Esophagus (tissue), 2 donors: ENCODE measurements around the gene BFAR. TPM values are rescaled to one million over a fixed set of nuclear protein-coding genes. Genes with fewer than 3 reads are reported as not detected.
"Not testable (repeated sequence)": the region's sequence is repeated elsewhere in the genome, so short reads cannot be mapped to it uniquely, and the experiment has no call there.

Experiments used
- H3K27ac ChIP-seq, 2 donors: one replicate each; pipeline ENCODE4 v1.5.1; 2013; ENCODE audit warnings: low read depth in 2 of 2, mild to moderate bottlenecking in 2 of 2, inconsistent platforms in 1 of 2, low read length in 1 of 2, moderate library complexity in 1 of 2
- H3K27me3 ChIP-seq, 2 donors: one replicate each; pipeline ENCODE4 v1.6.1; 2013; ENCODE audit warnings: low read length in 2 of 2, control low read depth in 1 of 2, mild to moderate bottlenecking in 1 of 2; ENCODE audit not compliant: insufficient read depth in 2 of 2, control insufficient read depth in 1 of 2
- H3K36me3 ChIP-seq, 2 donors: one replicate each; pipeline ENCODE4 v1.6.1; 2013; ENCODE audit warnings: low read length in 1 of 2; ENCODE audit not compliant: control insufficient read depth in 2 of 2, insufficient read depth in 2 of 2
- H3K4me1 ChIP-seq, 2 donors: one replicate each; pipeline ENCODE4 v1.6.1; 2013; ENCODE audit warnings: low read length in 1 of 2; ENCODE audit not compliant: control insufficient read depth in 2 of 2, insufficient read depth in 2 of 2
- H3K4me3 ChIP-seq, 2 donors: one replicate each; pipeline ENCODE4 v1.5.1; 2013; ENCODE audit warnings: low read length in 2 of 2, mild to moderate bottlenecking in 2 of 2, low read depth in 1 of 2, moderate library complexity in 1 of 2
- H3K9me3 ChIP-seq, 2 donors: one replicate each; pipeline ENCODE4 v1.6.1; 2013; ENCODE audit warnings: mild to moderate bottlenecking in 2 of 2, low read depth in 1 of 2, low read length in 1 of 2, moderate library complexity in 1 of 2; ENCODE audit not compliant: control insufficient read depth in 2 of 2, insufficient read depth in 1 of 2
- WGBS, 2 donors: extraction: QIAGEN DNeasy Blood & Tissue Kit; methylation state at CpG; one replicate each; pipeline ENCODE4 v1.1.7; 2013; 5-methylcytosine and 5-hydroxymethylcytosine counted together
- polyA plus RNA-seq, 2 donors: library from polyadenylated mRNA; stranded (reverse); fragments of 200-250 nt; gene quantifications; one replicate each; pipeline ENCODE4 v1.2.3, GENCODE V29; 2013
- donor health status: healthy with polysubstance abuse.
- donor health status: Bipolar disorder and iron deficiency.

The BFAR gene
- polyA plus RNA-seq, 2 donors: 14.9 to 18.7 TPM

DNA sequence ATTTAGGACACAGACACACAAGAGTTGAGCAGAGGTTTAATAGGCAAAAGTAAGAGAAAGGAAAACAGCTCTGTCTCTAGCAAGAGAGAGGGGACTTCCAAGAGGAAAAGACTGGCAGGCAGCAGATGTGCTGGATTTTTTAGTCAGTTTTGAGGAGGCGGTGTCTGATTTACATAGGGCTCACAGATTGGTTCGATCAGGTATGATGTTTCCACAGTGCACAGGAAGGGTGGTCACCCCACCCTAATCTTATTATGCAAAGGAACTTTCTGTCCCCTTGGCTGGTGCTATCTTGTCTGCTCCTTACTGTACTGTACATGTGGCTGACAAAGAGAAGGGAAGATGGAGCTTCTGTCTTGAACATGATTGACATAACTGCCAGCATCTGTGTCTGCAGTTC, 25.3 kb downstream of the BFAR start:
- Histone ChIP-seq H3K27me3 (no peaks in the 10 kb centered on the region), H3K9me3 (peaks cover 0 to 1% of the 10 kb centered on the region in 2 donors), H3K27ac (no peak overlapping the region), H3K4me3 (no peak overlapping the region), H3K4me1 (no peaks in the 10 kb centered on the region), H3K36me3 (peaks cover 12 to 17% of the 10 kb centered on the region in 2 donors)
- WGBS, 2 donors: 77 to 85% methylated on average over 2 of the region's 2 CpGs

DNA sequence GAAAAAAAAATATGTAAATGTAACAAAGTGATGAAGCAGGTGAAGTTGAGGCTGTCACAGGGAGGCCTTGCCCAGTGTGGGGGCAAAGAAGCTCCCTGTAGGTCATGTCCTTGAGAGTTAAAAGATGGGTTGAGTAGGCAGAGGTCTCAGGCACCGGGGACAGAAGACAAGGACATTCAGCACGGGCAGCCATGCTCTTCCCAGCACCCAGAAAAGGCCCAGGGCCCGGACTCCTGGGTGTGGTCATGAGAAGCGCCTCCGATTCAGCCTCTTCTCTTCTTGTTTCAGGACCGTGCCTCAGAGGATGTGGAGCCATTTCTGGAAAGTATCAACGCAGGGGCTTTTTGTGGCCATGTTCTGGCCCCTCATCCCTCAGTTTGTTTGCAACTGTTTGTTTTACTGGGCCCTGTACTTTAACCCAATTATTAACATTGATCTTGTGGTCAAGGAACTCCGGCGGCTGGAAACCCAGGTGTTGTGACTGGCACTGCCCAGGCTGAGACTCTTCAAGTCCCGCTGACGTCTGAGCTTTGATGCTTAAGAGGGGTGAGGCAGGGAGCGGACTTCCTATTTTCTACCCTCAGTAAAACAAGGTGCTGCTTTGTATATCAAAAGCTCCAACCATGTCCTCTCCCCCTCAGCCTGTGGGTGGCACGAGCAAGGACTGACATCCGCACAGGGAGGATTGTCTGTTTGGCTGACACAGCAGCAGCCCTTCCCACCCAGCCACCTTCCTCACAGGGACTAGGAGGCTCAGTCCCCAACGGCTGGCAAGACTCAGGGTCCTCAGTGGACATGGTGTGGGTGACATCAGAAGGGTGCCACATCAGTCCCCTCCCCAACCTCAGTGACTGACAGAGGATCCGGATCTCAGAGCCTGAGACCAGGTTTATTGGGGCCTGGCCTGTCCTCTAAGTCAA, 34.9 kb downstream of the BFAR start:
- Histone ChIP-seq H3K27me3 (no peaks in the 10 kb centered on the region), H3K4me1 (no peaks in the 10 kb centered on the region), H3K9me3 (no peaks in the 10 kb centered on the region), H3K27ac (no peak overlapping the region), H3K36me3 (peaks cover 10 to 16% of the 10 kb centered on the region in 2 donors), H3K4me3 (no peak overlapping the region)
- 80 to 89% methylated on average over 16 of the region's 16 CpGs for WGBS, 2 donors

DNA sequence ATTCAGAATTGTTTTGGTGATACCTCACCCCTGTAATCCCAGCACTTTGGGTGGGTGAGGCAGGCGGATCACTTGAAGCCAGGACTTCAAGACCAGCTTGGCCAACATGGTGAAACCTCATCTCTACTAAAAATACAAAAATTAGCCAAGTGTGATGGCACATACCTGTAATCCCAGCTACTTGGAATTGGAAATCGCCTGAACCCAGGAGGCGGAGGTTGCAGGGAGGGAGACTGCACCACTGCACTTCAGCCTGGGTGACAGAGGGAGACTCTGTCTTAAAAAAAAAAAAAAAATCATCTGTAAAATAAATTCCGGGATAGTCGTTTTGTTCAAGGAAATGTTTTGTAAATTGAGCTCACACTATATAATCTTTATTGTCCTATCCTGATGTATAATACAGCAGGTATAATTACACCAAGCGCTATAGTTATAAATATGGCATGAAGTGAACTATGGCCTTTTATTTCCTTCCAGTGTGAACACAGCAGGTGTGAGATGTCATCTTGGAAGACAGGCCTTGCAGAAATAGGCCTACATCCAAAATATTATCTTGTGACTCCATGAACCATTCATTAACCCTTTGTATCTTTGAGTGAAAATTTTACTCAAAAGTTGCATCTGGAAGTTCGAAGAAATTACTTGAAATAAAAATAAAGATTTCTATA, 35.9 kb downstream of the BFAR start:
- Histone ChIP-seq H3K36me3 (peaks cover 10 to 14% of the 10 kb centered on the region in 2 donors), H3K4me1 (no peaks in the 10 kb centered on the region), H3K9me3 (no peaks in the 10 kb centered on the region), H3K4me3 (no peak overlapping the region), H3K27me3 (no peaks in the 10 kb centered on the region), H3K27ac (no peak overlapping the region)
- WGBS, 2 donors: 66 to 79% methylated on average over 7 of the region's 7 CpGs

DNA sequence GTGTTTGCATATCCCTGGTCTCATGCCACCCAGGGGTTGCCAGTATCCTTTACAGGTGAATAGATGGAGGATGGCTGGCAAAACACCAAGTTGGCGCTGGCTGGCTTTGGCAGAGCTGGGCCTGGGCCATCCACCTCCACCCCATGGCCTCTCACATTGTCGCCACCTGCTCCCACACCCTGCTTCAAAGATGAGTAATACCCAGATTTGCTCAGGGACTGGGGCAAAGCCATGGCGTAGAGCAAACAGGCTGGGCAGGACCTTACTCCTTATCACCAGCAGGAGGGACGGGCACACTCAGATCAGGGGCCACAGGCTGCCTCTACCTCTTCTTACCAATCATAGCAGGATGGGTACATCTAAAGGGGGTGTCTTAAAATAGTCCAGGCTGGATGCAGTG, 37.0 kb downstream of the BFAR start:
- Histone ChIP-seq H3K9me3 (no peaks in the 10 kb centered on the region), H3K4me1 (no peaks in the 10 kb centered on the region), H3K27me3 (no peaks in the 10 kb centered on the region), H3K36me3 (peaks cover 10 to 14% of the 10 kb centered on the region in 2 donors), H3K4me3 (no peak overlapping the region), H3K27ac (peak overlapping the region in 1 of 2 donors; percentile 6)
- WGBS, 2 donors: 57 to 68% methylated on average over 4 of the region's 4 CpGs

DNA sequence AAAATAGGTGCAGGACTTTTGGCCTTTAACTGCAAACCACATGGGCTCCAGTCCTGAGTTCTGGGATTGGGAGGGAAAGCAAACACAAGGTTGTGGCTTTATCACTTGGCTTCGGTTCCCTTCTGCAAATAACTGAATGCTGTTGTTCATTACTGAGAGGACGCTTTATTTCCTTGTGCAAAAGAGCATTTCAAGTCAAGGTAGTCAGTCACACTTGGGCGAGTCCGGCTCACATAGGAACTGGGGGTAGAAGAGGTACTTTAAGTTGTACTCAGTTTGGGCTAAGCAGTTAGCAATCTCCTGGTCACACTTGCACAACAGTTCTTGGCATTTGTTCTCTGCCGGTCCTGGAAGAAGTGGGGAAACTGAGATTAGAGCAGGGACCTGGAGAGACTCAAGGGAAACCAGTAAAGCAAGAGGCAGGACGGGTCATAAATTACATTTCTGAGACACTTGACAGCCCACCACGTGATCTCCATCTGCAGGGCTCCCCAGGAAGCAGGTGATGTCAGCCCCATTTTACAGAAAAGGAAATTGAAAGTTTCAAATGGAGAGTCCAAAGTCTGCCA, 39.7 kb downstream of the BFAR start:
- Histone ChIP-seq H3K27me3 (no peaks in the 10 kb centered on the region), H3K36me3 (peaks cover 3 to 4% of the 10 kb centered on the region in 2 donors), H3K4me3 (no peak overlapping the region), H3K27ac (no peak overlapping the region), H3K4me1 (no peaks in the 10 kb centered on the region), H3K9me3 (no peaks in the 10 kb centered on the region)
- 37 to 55% methylated on average over 7 of the region's 7 CpGs for WGBS, 2 donors

DNA sequence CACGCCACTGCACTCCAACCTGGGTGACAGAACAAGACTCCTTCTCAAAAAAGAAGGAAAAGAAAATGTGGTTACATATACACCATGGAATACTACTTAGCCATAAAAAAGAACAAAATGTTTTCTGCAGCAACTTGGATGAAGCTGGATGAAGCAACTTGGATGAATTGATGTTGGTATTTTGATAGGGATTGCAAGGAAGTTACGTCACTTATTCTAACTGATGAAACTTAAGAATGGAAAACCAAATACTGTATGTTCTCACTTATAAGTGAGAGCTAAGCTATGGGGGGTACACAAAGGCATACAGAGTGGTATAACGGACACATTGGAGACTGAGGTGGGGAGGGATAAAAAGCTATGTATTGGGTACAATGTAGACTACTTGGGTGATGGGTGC, 43.9 kb downstream of the BFAR start:
- WGBS, 2 donors: 87 to 91% methylated on average over 3 of the region's 3 CpGs
- no peaks in the 10 kb centered on the region for H3K4me1 ChIP-seq
- no peaks in the 10 kb centered on the region for H3K27me3 ChIP-seq
- H3K27ac ChIP-seq: no peak overlapping the region
- H3K9me3 ChIP-seq: peaks cover 0 to 2% of the 10 kb centered on the region in 2 donors
- no peaks in the 10 kb centered on the region for H3K36me3 ChIP-seq
- no peak overlapping the region for H3K4me3 ChIP-seq

DNA sequence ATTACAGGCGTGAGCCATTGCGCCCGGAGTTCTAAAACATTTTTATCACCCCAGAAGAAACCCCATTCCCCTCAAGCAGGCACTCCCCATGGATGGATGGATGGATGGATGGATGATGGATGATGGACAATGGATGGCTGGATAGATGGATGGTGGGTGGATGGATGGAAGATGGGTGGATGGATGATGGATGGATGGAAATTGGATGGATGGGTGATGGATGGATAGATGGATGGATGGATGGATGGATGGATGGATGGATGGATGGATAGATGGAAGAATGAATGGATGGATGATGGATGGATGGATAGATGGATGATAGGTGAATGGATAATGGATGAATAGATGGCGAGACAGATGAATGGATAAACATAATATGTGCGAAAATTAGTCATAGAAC, 44.9 kb downstream of the BFAR start:
- H3K4me1 ChIP-seq: no peaks in the 10 kb centered on the region
- no peak overlapping the region for H3K27ac ChIP-seq
- no peaks in the 10 kb centered on the region for H3K27me3 ChIP-seq
- H3K36me3 ChIP-seq: no peaks in the 10 kb centered on the region
- WGBS, 2 donors: 88 to 94% methylated on average over 5 of the region's 5 CpGs
- H3K9me3 ChIP-seq: peaks cover 0 to 2% of the 10 kb centered on the region in 2 donors
- no peak overlapping the region for H3K4me3 ChIP-seq

DNA sequence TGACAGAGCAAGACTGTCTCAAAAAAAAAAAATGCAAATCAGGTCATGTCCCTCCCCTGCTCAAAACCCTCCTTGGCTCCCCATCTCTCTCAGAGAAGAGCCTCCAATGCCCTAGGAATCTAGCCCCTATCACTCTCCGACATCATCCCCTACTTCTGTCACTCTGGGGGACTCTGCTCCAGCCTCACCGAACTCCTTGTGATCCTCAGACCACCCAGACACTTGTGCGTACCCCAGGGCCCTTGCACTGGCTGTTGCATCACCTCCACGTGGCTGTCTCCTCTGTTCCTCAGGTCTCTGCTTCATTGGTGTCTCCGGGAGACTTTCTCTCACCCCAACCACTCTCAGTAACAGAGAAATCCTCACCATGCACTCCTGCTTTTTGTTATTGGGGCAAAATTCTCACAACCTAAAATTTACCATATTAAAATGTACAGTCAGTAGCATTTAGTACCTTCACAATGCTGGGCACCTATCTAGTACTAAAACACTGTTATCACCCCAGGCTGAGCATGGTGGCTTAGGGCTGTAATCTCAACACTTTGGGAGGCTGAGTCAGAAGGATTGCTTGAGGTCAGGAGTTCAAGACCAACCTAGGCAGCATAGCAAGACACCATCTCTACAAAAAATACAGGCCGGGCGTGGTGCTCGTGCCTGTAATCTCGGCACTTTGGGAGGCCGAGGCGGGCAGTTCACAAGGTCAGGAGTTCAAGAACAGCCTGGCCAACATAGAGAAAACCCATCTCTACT, 46.2 kb downstream of the BFAR start:
- Histone ChIP-seq H3K27me3 (no peaks in the 10 kb centered on the region), H3K36me3 (no peaks in the 10 kb centered on the region), H3K4me3 (no peak overlapping the region), H3K4me1 (no peaks in the 10 kb centered on the region), H3K27ac (no peak overlapping the region), H3K9me3 (peaks cover 0 to 2% of the 10 kb centered on the region in 2 donors)
- 81% methylated on average over 11 of the region's 11 CpGs for WGBS, 2 donors

DNA sequence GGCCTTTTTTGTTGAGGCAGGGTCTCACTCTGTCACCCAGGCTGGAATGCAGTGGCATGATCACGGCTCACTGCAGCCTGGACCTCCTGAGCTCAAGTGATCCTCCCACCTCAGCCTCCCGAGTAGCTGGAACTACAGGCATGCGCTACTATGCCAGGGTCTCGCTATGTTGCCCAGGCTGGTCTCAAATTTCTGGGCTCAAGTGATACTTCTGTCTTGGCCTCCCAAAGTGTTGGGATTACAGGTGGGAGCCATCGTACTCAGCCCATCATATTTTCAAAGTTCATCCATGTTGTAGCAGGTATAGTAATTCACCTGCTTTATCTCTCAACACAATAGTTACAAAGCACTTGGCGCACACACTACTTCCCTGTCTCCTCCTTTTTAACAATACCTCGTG, 47.6 kb downstream of the BFAR start:
- not testable (repeated sequence) for H3K27me3 ChIP-seq, H3K4me1 ChIP-seq, H3K36me3 ChIP-seq, H3K27ac ChIP-seq, H3K9me3 ChIP-seq, H3K4me3 ChIP-seq
- 86% methylated on average over 7 of the region's 7 CpGs for WGBS, 2 donors
